A549 (cell line): Measurements from ENCODE around the gene NTM. TPM values are rescaled to one million over a fixed set of nuclear protein-coding genes. Genes with fewer than 3 reads are reported as not detected.

Experiments used
- ATAC-seq, 2 experiments: fragments of 200-7000 bp in 1 of 2; fragments of >200 bp in 1 of 2; cut with Nextera tagmentation in 1 of 2; cut with Tn5 transposase in 1 of 2; 3 replicates each; pipeline versions ENCODE4 v1.8.0 to v1.9.1; 2018 to 2020; ENCODE audit warnings: mild to moderate bottlenecking in 1 of 2, moderate library complexity in 1 of 2
- CTCF ChIA-PET: fragments of 300-600 bp; sonication (Branson Sonifier 250); formaldehyde crosslinking; extraction: SDS; loops from one replicate; lab custom pipeline; 2021; ENCODE audit warnings: antibody characterized with exemption, inconsistent platforms; lab: Yijun Ruan, JAX
- POLR2A ChIA-PET: fragments of 350-600 bp; formaldehyde crosslinking; extraction: SDS; loops from one replicate; lab custom pipeline; 2021; ENCODE audit warnings: antibody characterized with exemption, inconsistent platforms; lab: Yijun Ruan, JAX
- DNase-seq, 2 experiments: peaks; one replicate each; pipeline versions ENCODE4 v3.0.0 to v3.0.0-alpha.2; 2011 to 2016; ENCODE audit warnings: low read depth in 1 of 2, low spot score in 1 of 2
- FAIRE-seq: peaks from 2 replicates; lab custom pipeline; 2011; peaks lifted over from hg19 to GRCh38; lab: Jason Lieb, UNC
- H3K27ac ChIP-seq, 2 experiments: fragments of >200 bp; sonication (Bioruptor Twin); formaldehyde crosslinking; 3 replicates each; pipeline ENCODE4 v1.5.1; 2016 to 2017
- H3K4me1 ChIP-seq: fragments of >200 bp; sonication (Bioruptor Twin); formaldehyde crosslinking; 3 replicates; pipeline ENCODE4 v1.6.1; 2016
- H3K4me2 ChIP-seq: fragments of >200 bp; sonication (Bioruptor Twin); formaldehyde crosslinking; 3 replicates; pipeline ENCODE4 v1.6.1; 2016
- H3K4me3 ChIP-seq: fragments of >200 bp; sonication (Bioruptor Twin); formaldehyde crosslinking; 3 replicates; pipeline ENCODE4 v1.5.1; 2016
- H3K9me3 ChIP-seq: fragments of >200 bp; sonication (Bioruptor Twin); formaldehyde crosslinking; 3 replicates; pipeline ENCODE4 v1.6.1; 2016
- CBX2 ChIP-seq: fragments of 200-600 bp; sonication (generic); IDR thresholded peaks from 2 replicates; pipeline ENCODE4 v1.6.1; 2016; ENCODE audit warnings: low read depth, mild to moderate bottlenecking, borderline replicate concordance
- CHD2 ChIP-seq: fragments of 150-350 bp; IDR thresholded peaks from 2 replicates; pipeline ENCODE4 v1.6.1; 2014; ENCODE audit warnings: low read length; ENCODE audit not compliant: partially characterized antibody
- CHD4 ChIP-seq: fragments of 200-600 bp; sonication (generic); IDR thresholded peaks from 2 replicates; pipeline ENCODE4 v1.6.1; 2016; ENCODE audit warnings: antibody characterized with exemption, mild to moderate bottlenecking, borderline replicate concordance
- EHF ChIP-seq: fragments of 250-450 bp; sonication (Bioruptor Pico); IDR thresholded peaks from 2 replicates; pipeline ENCODE4 v1.5.0; 2020; ENCODE audit warnings: mild to moderate bottlenecking
- EHMT2 ChIP-seq: fragments of 200-600 bp; sonication (generic); IDR thresholded peaks from 2 replicates; pipeline ENCODE4 v1.6.1; 2016; ENCODE audit warnings: antibody characterized with exemption, low read depth, mild to moderate bottlenecking, moderate library complexity
- EP300 ChIP-seq, 2 experiments: fragments of >200 bp; sonication (Bioruptor Twin); formaldehyde crosslinking; IDR thresholded peaks; 2 replicates in 1 of 2; 3 replicates in 1 of 2; pipeline ENCODE4 v1.6.1; 2016 to 2017
- ESRRA ChIP-seq: fragments of 150-350 bp; IDR thresholded peaks from 2 replicates; pipeline ENCODE4 v1.6.1; 2014; ENCODE audit warnings: mild to moderate bottlenecking, low read length, borderline replicate concordance
- FOSB ChIP-seq: fragments of 250-450 bp; sonication (Bioruptor Pico); IDR thresholded peaks from 2 replicates; pipeline ENCODE4 v1.5.0; 2020; ENCODE audit warnings: mild to moderate bottlenecking, moderate library complexity
- FOXS1 ChIP-seq: fragments of 250-450 bp; sonication (Bioruptor Pico); IDR thresholded peaks from 2 replicates; pipeline ENCODE4 v1.5.0; 2020; ENCODE audit warnings: mild to moderate bottlenecking, moderate library complexity
- GATA3 ChIP-seq: IDR thresholded peaks from 2 replicates; pipeline ENCODE4 v1.6.1; 2012; ENCODE audit warnings: borderline replicate concordance
- HOXA7 ChIP-seq: fragments of 250-450 bp; sonication (Bioruptor Pico); IDR thresholded peaks from 2 replicates; pipeline ENCODE4 v1.5.0; 2020; ENCODE audit warnings: mild to moderate bottlenecking, moderate library complexity
- JUN ChIP-seq, 2 experiments: fragments of >200 bp; sonication (Bioruptor Twin); formaldehyde crosslinking; IDR thresholded peaks; 2 replicates in 1 of 2; 3 replicates in 1 of 2; pipeline ENCODE4 v1.6.1; 2016 to 2017
- KDM5A ChIP-seq: fragments of 200-600 bp; sonication (generic); IDR thresholded peaks from 2 replicates; pipeline ENCODE4 v1.6.1; 2016; ENCODE audit warnings: antibody characterized with exemption, mild to moderate bottlenecking
- MAZ ChIP-seq: fragments of 150-350 bp; IDR thresholded peaks from 2 replicates; pipeline ENCODE4 v1.6.1; 2014; ENCODE audit warnings: antibody characterized with exemption, low read depth, low read length, borderline replicate concordance
- PHF8 ChIP-seq: fragments of 200-600 bp; sonication (generic); IDR thresholded peaks from 2 replicates; pipeline ENCODE4 v1.6.1; 2016; ENCODE audit warnings: low read depth, mild to moderate bottlenecking, antibody characterized with exemption, moderate library complexity, borderline replicate concordance
- POLR2A ChIP-seq: IDR thresholded peaks from 2 replicates; pipeline ENCODE4 v1.6.1; 2012; ENCODE audit warnings: mild to moderate bottlenecking, low read length
- POLR2AphosphoS2 ChIP-seq: conservative IDR thresholded peaks from 2 replicates; pipeline ENCODE4 v1.6.1; 2012; ENCODE audit warnings: low read length, improper control_type of control experiment, inconsistent platforms
- RARB ChIP-seq: fragments of 250-450 bp; sonication (Bioruptor Pico); IDR thresholded peaks from 2 replicates; pipeline ENCODE4 v1.8.0; 2021; ENCODE audit warnings: mild to moderate bottlenecking, moderate library complexity
- RCOR1 ChIP-seq: fragments of 150-350 bp; IDR thresholded peaks from 2 replicates; pipeline ENCODE4 v1.6.1; 2014; ENCODE audit warnings: antibody characterized with exemption, low read length, low read depth
- RNF2 ChIP-seq: fragments of 200-600 bp; sonication (generic); IDR thresholded peaks from 2 replicates; pipeline ENCODE4 v1.6.1; 2016; ENCODE audit warnings: low read depth, mild to moderate bottlenecking, antibody characterized with exemption, moderate library complexity, borderline replicate concordance
- SMC3 ChIP-seq: fragments of >200 bp; sonication (Bioruptor Twin); formaldehyde crosslinking; IDR thresholded peaks from 3 replicates; pipeline ENCODE4 v1.6.1; 2018; ENCODE audit warnings: inconsistent platforms
- SREBF2 ChIP-seq: fragments of 450-650 bp; IDR thresholded peaks from 2 replicates; pipeline ENCODE4 v1.6.1; 2014; ENCODE audit warnings: mild to moderate bottlenecking, moderate library complexity
- TFCP2L1 ChIP-seq: fragments of 250-450 bp; sonication (Bioruptor Pico); IDR thresholded peaks from 2 replicates; pipeline ENCODE4 v1.5.0; 2021; ENCODE audit warnings: mild to moderate bottlenecking
- TP53 ChIP-seq: fragments of 250-450 bp; sonication (Bioruptor Pico); IDR thresholded peaks from 2 replicates; pipeline ENCODE4 v1.5.0; 2021; ENCODE audit warnings: mild to moderate bottlenecking, moderate library complexity
- ZC3H11A ChIP-seq: fragments of 450-650 bp; IDR thresholded peaks from 2 replicates; pipeline ENCODE4 v1.6.1; 2014; ENCODE audit warnings: antibody characterized with exemption, mild to moderate bottlenecking
- WGBS: methylation state at CpG from one replicate; pipeline ENCODE4 v1.1.6; 2017; ENCODE audit errors: missing lambda C conversion rate; 5-methylcytosine and 5-hydroxymethylcytosine counted together
- polyA plus RNA-seq, 4 experiments: library from polyadenylated mRNA; depleted of rRNA in 3 of 4; stranded (reverse); fragments of >200 nt; fragmentation: RNase III in 1 of 4; extraction: RNeasy Plus Mini Kit Qiagen cat#74134 plus additional on column Dnase treatment in 1 of 4; gene quantifications; 2 replicates in 3 of 4; 3 replicates in 1 of 4; pipeline ENCODE4 v1.2.3, GENCODE V29; 2011 to 2017
- TF ChIP-seq, protein P1 (sequence below): fragments of >200 bp; sonication (Bioruptor Twin); formaldehyde crosslinking; IDR thresholded peaks from 2 replicates; pipeline ENCODE4 v1.6.1; 2016
- TF ChIP-seq, protein P2 (sequence below): IDR thresholded peaks from 2 replicates; pipeline ENCODE4 v1.6.1; 2012
- TF ChIP-seq, protein P3 (sequence below): IDR thresholded peaks from 2 replicates; pipeline ENCODE4 v1.6.1; 2012
- TF ChIP-seq, protein P4 (sequence below): fragments of 250-450 bp; sonication (Bioruptor Pico); IDR thresholded peaks from 2 replicates; pipeline ENCODE4 v1.5.0; 2020; ENCODE audit warnings: low read depth, mild to moderate bottlenecking, moderate library complexity
- TF ChIP-seq, protein P5 (sequence below): fragments of >200 bp; sonication (Bioruptor Twin); formaldehyde crosslinking; IDR thresholded peaks from 3 replicates; pipeline ENCODE4 v1.5.1; 2016

Gene NTM
- polyA plus RNA-seq, 2 of the 4 experiments (the other 2 are of a cell fraction): not detected

DNA sequence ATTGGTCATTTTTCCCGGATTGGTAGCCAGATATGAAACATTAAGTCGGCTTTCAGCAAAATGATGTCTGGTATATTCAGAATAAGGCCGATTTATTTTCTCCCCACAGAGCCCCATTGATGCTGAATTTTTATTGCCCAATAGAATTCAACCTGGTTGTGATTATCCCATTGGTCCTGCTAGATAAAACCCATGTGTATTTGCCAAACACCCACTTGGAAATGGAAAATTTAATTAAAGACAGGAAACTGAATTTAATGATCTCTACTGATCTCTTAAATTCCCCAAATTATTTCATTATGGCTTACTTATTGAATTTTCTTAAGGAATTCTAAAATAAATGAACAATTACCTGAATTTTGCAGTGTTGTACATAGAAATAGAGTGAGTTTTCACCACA lies 609.8 kb downstream of the NTM start:
- CTCF ChIA-PET: no interaction called here
- Histone ChIP-seq H3K4me2 (no peak overlapping the region), H3K27ac (no peak overlapping the region)
- no peak for ATAC-seq
- FAIRE-seq: no peak
- TF ChIP-seq RCOR1: no peak
- TF ChIP-seq, protein P1, sequence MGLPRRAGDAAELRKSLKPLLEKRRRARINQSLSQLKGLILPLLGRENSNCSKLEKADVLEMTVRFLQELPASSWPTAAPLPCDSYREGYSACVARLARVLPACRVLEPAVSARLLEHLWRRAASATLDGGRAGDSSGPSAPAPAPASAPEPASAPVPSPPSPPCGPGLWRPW: no peak
- TF ChIP-seq, protein P2, sequence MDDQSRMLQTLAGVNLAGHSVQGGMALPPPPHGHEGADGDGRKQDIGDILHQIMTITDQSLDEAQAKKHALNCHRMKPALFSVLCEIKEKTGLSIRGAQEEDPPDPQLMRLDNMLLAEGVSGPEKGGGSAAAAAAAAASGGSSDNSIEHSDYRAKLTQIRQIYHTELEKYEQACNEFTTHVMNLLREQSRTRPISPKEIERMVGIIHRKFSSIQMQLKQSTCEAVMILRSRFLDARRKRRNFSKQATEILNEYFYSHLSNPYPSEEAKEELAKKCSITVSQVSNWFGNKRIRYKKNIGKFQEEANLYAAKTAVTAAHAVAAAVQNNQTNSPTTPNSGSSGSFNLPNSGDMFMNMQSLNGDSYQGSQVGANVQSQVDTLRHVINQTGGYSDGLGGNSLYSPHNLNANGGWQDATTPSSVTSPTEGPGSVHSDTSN: no peak
- TF ChIP-seq JUN (IDR thresholded peaks at IDR 0.05): no peak
- no peak for TF ChIP-seq ESRRA
- TF ChIP-seq FOXS1 (CRISPR knock-in tag): no peak
- no peak for TF ChIP-seq GATA3
- no peak for TF ChIP-seq RARB (CRISPR knock-in tag)
- TF ChIP-seq EHF (CRISPR knock-in tag): no peak
- TF ChIP-seq CHD2: no peak
- TF ChIP-seq SMC3: no peak
- TF ChIP-seq, all 56 proteins: peak for 0
- WGBS: 1% methylated on average over 3 of the region's 3 CpGs
- DNase-seq: no peak
- Histone ChIP-seq H3K4me1 (no peaks in the 10 kb centered on the region), H3K4me3 (no peak overlapping the region), H3K9me3 (no peaks in the 10 kb centered on the region)
- POLR2A ChIA-PET: no interaction called here

DNA sequence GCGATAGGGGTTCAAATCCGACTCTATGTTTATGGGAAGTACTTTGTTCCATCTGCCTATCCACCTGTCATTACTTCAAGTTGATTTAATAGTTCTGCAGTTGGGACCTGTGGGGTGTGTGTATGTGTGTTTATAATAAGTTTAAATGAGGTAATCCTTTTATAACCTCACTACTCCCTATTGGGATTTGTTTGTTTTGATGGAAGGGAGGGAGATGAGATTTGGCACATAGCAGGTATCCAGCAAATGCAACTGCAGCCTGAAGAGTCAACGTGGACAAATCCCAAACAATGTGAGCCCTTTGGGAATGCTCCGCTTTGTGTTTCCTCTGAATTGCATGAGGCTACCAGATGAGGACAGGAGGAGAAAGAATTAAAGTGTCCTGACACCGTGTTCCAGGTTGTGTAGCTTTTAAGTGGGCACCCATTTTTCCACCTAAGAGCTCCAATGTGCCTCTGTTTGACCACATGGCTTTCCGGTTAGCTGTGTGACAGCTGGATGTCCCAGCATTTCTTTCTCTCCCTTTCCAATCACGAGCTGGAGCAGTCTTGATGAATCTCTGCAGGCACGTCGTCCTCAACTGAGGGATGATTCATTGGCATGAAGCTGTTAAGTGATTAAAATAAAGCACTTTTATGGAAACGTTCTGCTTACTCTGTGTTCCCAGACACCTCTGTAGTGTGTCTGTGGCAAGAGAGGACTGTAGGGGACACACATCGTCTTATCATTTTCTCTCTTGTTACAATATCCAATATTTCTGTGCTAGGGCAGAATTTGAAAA lies 610.7 kb downstream of the NTM start:
- no peak for ATAC-seq
- WGBS: 14% methylated on average over 11 of the region's 11 CpGs
- Histone ChIP-seq H3K4me3 (no peak overlapping the region), H3K4me2 (no peak overlapping the region), H3K27ac (no peak overlapping the region), H3K4me1 (no peaks in the 10 kb centered on the region), H3K9me3 (no peaks in the 10 kb centered on the region)
- DNase-seq: no peak
- ChIA-PET POLR2A (no interaction called here), CTCF (no interaction called here)
- TF ChIP-seq FOSB (no peak), KDM5A (no peak), PHF8 (no peak), RARB (CRISPR knock-in tag) (no peak), HOXA7 (CRISPR knock-in tag) (no peak), CHD4 (no peak), TFCP2L1 (no peak), CBX2 (no peak), POLR2AphosphoS2 (no peak), POLR2A (no peak), ESRRA (no peak), TP53 (no peak)
- TF ChIP-seq, protein P3, sequence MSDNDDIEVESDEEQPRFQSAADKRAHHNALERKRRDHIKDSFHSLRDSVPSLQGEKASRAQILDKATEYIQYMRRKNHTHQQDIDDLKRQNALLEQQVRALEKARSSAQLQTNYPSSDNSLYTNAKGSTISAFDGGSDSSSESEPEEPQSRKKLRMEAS: no peak
- FAIRE-seq: no peak

DNA sequence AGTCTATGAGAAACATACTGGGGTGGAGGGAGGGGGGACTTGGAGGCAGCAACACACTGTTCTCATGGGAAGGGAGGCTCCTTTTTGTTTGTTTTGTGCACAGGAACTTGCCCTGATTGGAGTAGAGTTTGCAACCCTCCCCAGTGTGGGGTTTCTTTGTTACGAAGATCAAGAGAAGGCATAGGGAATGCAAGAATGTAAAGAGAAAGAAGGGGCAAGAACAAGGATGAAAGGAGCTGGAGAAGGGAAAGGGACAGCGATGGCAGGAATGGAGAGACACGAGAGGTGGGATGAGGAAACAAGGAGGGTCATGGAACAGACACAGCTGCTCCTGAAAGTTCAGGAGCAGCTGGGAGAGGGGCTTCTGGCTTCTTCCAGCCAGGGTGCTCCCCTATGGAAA lies 611.7 kb downstream of the NTM start:
- H3K27ac ChIP-seq: no peak overlapping the region
- H3K4me3 ChIP-seq: no peak overlapping the region
- FAIRE-seq (no peak), DNase-seq (no peak), ATAC-seq (no peak)
- H3K9me3 ChIP-seq: no peaks in the 10 kb centered on the region
- ChIA-PET POLR2A (no interaction called here), CTCF (no interaction called here)
- no peaks in the 10 kb centered on the region for H3K4me1 ChIP-seq
- no peak overlapping the region for H3K4me2 ChIP-seq
- 4% methylated on average over 3 of the region's 3 CpGs for WGBS
- TF ChIP-seq EP300 (IDR thresholded peaks at IDR 0.05) (no peak), CHD4 (no peak), PHF8 (no peak), EHF (CRISPR knock-in tag) (no peak), RCOR1 (no peak), TFCP2L1 (no peak), RARB (CRISPR knock-in tag) (no peak), ZC3H11A (no peak), JUN (IDR thresholded peaks at IDR 0.05) (no peak), MAZ (no peak), SREBF2 (no peak), EHMT2 (no peak), RNF2 (no peak)
- TF ChIP-seq, protein P4, sequence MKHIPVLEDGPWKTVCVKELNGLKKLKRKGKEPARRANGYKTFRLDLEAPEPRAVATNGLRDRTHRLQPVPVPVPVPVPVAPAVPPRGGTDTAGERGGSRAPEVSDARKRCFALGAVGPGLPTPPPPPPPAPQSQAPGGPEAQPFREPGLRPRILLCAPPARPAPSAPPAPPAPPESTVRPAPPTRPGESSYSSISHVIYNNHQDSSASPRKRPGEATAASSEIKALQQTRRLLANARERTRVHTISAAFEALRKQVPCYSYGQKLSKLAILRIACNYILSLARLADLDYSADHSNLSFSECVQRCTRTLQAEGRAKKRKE (CRISPR knock-in tag): no peak
- TF ChIP-seq, protein P2: no peak
- TF ChIP-seq, protein P5, sequence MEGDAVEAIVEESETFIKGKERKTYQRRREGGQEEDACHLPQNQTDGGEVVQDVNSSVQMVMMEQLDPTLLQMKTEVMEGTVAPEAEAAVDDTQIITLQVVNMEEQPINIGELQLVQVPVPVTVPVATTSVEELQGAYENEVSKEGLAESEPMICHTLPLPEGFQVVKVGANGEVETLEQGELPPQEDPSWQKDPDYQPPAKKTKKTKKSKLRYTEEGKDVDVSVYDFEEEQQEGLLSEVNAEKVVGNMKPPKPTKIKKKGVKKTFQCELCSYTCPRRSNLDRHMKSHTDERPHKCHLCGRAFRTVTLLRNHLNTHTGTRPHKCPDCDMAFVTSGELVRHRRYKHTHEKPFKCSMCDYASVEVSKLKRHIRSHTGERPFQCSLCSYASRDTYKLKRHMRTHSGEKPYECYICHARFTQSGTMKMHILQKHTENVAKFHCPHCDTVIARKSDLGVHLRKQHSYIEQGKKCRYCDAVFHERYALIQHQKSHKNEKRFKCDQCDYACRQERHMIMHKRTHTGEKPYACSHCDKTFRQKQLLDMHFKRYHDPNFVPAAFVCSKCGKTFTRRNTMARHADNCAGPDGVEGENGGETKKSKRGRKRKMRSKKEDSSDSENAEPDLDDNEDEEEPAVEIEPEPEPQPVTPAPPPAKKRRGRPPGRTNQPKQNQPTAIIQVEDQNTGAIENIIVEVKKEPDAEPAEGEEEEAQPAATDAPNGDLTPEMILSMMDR: no peak
